Kidney capillary endothelial cell (primary cell): ENCODE data around the gene LYPD6B.

ENCODE experiments used
- DNase-seq: peaks from one replicate; pipeline ENCODE4 v3.0.0-alpha.2; 2018; ENCODE audit warnings: low spot score

LYPD6B gene

GRCh38 chr2:149076863-149077412 is 38.4 kb downstream of the LYPD6B start:
- DNase-seq: no peak

DNA sequence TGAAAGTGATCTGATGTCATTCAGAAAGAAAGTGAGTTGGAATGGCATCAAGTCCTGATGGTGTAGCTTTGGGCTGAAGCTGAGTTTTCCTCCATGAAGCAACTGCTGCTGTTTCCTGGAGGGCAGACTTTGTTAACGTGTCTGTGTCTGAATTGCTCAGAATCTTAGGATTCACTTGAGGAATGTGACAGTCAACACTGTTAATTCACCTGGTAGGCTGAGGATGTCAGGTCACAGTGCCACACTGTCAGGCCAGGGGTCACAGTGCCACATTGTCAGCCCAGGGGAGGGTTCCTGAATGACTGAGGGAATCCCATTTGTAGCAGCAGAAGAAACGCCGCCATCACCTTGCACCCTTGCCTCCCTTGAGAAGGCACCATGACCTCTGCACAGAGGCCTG is 39.4 kb downstream of the LYPD6B start:
- DNase-seq: no peak

- DNase-seq: no peak
Measured at GRCh38 chr2:149080099-149080498, 41.6 kb downstream of the LYPD6B start.

DNA sequence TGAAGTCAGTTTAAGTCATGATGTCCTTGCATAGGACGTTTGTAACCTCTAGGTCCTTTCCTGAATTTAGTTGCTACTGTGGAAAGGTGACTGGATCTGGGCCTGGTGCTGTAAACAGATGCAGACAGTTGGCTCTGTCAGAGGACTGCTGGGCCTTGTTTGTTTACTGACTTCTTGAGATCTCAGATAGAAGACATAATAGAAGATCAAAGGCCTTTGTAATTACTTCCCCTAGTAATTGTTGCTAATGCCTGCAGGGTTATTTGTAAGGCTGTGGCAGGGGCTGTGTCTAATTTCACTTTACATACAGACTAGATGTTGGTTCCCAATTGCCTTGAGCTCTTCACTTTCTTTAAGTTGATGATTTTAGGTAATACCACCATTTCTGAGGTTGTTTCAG is 42.5 kb downstream of the LYPD6B start:
- DNase-seq: no peak

GRCh38 chr2:149082079-149082478 is 43.6 kb downstream of the LYPD6B start:
- DNase-seq: no peak

- no peak for DNase-seq
Measured at GRCh38 chr2:149082735-149083134, 44.2 kb downstream of the LYPD6B start.

- DNase-seq: no peak
Measured at GRCh38 chr2:149084924-149085795, 46.7 kb downstream of the LYPD6B start.

- no peak for DNase-seq
Measured at GRCh38 chr2:149087751-149088150, 49.3 kb downstream of the LYPD6B start.

GRCh38 chr2:149089068-149089467 is 50.6 kb downstream of the LYPD6B start:
- DNase-seq: no peak

DNA sequence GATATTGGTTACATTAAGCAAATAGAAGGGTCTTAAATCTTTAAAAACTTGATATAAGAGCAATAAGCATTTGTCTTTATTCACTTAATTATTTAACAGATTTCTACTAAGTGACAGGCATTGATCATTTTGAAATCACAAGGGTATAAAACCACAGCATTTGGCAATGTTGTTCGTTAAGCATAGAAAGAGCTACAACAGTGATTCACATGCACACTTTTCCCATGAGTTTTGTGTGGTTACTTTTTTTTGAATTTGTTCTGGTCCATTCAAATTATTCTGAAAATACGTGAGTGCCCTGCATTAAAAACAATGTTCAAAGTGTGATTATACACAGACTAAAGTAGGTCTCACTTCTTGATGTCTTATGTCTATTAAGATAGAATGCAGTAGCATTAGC is 52.2 kb downstream of the LYPD6B start:
- DNase-seq: no peak

DNA sequence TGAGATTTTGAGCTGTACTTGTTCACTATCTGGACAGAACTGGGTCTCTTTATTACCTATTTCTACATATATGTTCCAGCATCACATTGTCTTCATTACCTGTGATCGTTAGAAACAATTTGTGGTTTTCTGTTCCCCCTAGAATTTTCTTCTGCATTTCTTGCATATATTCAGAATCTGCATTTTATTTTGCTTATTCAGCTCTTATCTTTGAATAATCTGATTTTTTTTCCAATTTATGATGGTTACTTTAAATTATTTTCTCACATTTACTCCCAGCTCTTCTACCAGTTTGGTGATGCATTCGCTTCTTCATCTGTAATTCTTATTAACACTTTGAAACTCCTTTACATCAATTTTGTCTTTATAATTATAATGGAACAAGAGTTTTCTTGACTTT is 55.1 kb downstream of the LYPD6B start:
- no peak for DNase-seq

DNA sequence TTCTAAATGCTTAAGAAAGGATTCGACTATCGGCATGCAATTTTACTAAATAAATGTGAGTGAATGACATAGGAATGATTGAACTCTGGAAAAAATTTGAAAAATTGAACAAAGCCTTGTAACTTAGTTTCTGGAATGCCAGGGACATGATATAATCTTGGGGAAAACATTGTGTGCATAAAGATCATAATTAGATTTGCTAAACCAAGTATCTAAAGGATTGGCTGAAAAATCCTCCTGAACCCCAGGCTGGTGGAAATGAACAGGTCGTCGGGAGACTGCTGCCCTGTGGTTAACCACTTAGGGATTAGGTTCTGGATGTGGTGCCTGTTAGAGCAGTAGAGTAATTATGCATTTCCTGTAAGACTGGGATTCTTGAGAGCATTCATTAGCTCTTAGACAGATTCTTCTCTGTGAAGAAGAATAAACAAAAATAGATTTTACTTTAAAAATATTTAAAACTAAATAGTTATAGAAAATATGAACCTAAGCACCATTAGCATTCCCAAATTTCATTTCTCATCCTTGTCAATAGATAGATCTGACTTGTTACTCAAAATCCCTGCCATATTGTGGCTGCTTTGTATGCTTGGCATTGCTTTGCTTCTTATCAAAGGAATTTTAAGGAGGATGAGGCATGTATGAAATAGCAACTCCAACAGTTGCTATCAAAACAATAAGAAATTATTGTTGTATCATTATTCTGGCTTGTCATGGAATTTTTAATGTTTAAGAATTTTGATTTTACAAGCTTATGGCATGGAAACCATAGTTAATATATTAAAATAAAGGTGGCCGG is 55.9 kb downstream of the LYPD6B start:
- DNase-seq: no peak

- DNase-seq: peak; percentile 9
Measured at GRCh38 chr2:149098701-149099100, 60.2 kb downstream of the LYPD6B start.

DNA sequence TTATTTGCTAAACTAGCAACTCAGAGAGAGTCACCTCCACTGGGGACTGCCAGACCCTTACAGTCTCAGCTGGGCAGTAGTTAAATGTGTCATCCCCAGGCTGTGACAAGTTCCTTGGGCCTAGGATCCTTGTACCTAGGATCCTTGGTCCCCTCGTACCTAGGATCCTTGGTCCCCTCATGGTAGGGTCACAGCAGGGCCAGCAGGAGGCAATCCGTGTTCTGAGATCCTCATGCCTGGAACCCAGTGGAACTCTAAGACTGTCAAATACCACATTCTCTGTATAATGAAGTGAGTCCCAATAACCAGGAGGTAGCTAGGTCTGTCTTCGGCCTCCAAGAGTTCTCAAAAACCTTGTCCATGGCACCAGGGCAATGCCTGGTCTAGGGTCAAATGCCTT is 60.8 kb downstream of the LYPD6B start:
- no peak for DNase-seq

GRCh38 chr2:149100739-149101699 is 62.5 kb downstream of the LYPD6B start:
- DNase-seq: no peak

- DNase-seq: no peak
Measured at GRCh38 chr2:149101818-149102217, 63.3 kb downstream of the LYPD6B start.

DNA sequence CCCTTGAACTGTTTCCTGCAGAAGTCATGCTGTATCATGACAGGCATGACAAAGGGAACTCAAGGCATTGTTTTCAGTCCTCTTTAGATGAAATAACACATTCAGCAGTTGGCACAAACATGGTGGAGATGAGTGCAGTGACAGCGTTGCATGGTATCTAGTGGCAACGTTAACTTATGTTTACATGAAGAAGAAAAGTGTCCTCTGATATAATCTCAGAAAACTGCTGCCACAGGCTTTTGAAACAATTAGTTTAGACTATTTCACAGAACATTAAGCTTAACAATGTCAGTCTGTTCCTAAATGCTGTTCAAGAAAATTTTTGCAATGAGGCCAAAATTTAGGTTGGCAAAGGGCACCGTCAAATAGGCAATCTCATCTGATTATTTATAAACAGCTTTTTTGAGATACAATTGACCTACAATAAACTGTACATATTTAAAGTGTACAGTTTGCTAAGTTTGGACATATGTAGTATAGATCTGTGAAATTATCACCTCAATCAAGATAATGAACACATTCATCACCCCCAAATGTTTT is 64.7 kb downstream of the LYPD6B start:
- no peak for DNase-seq

DNA sequence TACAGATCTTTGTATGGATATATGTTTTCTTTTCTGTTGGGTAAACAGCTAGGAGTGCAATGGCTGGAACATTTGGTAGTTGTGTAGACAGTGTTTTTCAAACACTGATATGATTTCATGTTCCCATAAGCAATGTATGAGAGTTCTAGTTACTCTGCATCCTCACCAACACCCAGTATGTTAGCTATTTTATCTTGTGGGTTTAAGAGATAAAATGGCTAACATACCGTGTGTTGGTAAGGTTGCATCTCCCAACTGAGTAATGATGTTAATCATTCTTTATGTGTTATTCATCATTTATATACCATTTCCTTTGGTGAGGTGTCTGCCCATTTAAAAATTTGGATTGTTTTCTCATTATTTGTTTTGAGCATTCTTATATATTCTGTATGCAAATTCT is 65.7 kb downstream of the LYPD6B start:
- DNase-seq: no peak

- DNase-seq: no peak
Measured at GRCh38 chr2:149112068-149112467, 73.6 kb downstream of the LYPD6B start.

GRCh38 chr2:149112713-149113112 is 74.2 kb downstream of the LYPD6B start:
- no peak for DNase-seq

- no peak for DNase-seq
Measured at GRCh38 chr2:149115781-149116180, 77.3 kb downstream of the LYPD6B start.

- DNase-seq: no peak
Measured at GRCh38 chr2:149119368-149119767, 80.9 kb downstream of the LYPD6B start.
